Myocyte (in vitro differentiated cells): ENCODE data around the gene HNRNPUL2. TPM values are rescaled to one million over a fixed set of nuclear protein-coding genes. Genes with fewer than 3 reads are reported as not detected.
"Not testable (repeated sequence)": the region's sequence is repeated elsewhere in the genome, so short reads cannot be mapped to it uniquely, and the experiment has no call there.

Source experiments
- DNase-seq: peaks from one replicate; pipeline ENCODE4 v3.0.0-alpha.2; 2012; ENCODE audit warnings: low read depth
- total RNA-seq: library from RNA; depleted of rRNA; stranded (reverse); fragments of >200 nt; gene quantifications from 2 replicates; pipeline ENCODE4 v1.2.3, GENCODE V29; 2014

The HNRNPUL2 gene
- total RNA-seq, 1 donor from 2014 or later, result 8.6 TPM

DNA sequence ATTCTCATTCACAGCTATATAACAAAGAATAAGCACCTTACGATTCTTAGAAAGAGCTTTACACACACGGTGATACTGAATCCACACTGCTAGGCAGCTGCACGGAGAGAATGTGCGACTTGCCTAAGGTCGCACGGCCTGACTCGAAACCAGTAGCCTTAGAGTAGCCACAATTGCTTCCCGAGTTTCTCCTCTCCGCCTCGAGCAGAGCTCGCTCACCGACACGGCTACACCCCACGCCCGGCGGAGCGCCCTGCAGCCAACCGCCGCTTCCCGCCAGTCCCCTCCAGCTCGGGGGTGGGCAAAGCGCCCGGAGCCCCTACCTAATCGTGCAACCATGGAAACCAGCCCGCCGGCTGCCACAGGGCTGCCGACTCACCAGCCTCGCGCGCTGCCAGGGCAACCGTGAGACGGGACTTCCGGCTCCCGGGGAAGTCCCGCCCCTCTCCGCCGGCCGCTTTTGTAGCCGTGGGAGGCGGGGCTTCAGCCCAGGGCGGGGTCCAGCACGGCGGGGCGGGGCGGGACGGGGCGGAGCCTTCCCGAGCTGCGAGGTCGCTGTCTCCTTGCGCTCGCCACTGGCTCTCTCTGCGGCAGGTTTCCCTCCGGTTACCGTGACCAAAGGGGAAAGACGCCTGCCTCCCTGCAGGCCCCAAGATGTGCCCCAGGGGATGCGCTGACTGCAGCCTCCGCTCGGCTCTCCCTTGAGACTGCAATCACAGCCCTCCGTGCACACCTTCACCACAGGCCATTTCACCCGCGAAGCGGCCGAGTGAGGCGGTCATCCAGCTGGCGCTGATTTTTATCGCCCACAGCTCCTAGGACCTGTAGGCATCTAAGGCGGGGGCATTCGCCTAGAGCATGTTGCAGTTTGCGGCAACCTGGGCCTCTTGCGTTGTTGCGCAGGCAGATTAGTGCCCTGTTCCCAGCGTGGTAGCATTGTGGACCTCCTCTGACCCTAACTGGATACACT is 21.1 kb downstream of the HNRNPUL2 start:
- DNase-seq, result peak; percentile 95

GRCh38 chr11:62705413-62705812 is 21.8 kb downstream of the HNRNPUL2 start:
- DNase-seq, result no peak

- not testable (repeated sequence) for DNase-seq
Observed at GRCh38 chr11:62703921-62704320, 23.3 kb downstream of the HNRNPUL2 start.

- DNase-seq, result no peak
Observed at GRCh38 chr11:62702246-62702645, 25.0 kb downstream of the HNRNPUL2 start.

- peak; percentile 94 for DNase-seq
Observed at GRCh38 chr11:62694455-62695167, 32.6 kb downstream of the HNRNPUL2 start.

- DNase-seq, result not testable (repeated sequence)
Observed at GRCh38 chr11:62693624-62694023, 33.6 kb downstream of the HNRNPUL2 start.

- DNase-seq, result peak; percentile 100
Observed at GRCh38 chr11:62689421-62690183, 37.7 kb downstream of the HNRNPUL2 start, which contains the start of gene LRRN4CL. Gene LRRN4CL, minus strand, starts transcription at chr11:62689530. Its CDS starts 1,022 bp downstream, at chr11:62688508.

DNA sequence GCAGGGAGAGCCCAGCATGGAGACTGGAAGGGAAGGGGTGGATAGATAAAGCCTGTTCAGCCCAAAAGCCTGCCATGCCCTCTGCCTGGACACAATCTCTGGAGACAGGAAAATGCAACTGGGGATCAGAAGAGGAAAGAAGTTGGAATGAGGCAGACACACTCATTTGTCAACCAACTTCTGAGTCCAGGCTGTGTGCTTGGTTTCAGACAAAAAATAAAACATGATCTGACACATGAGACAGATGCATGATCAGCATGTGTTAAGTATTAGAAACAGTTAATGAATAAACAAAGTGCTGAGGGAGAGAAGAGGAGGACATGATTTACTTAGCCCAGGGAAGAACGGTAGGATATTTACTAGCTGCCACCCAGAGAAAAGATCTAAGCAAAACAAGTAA is 38.8 kb downstream of the HNRNPUL2 start:
- DNase-seq, result peak; percentile 43

GRCh38 chr11:62687508-62688396 is 39.5 kb downstream of the HNRNPUL2 start:
- no peak for DNase-seq

DNA sequence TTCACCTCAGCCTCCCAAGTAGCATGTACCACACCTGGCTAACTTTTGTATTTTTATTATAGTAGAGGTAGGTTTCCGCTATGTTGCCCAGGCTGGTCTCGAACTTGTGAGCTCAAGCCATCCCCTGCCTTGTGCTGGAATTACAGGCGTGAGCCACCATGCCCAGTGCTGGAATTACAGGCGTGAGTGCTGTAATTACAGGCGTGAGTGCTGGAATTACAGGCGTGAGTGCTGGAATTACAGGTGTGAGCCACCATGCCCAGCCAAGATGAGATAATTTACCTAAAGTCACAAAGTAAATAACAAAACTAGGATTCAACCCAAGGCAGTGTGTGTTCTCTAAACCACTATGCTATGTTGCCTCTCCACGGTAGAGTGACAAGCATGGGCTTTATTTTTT is 44.7 kb downstream of the HNRNPUL2 start:
- DNase-seq, result no peak

DNA sequence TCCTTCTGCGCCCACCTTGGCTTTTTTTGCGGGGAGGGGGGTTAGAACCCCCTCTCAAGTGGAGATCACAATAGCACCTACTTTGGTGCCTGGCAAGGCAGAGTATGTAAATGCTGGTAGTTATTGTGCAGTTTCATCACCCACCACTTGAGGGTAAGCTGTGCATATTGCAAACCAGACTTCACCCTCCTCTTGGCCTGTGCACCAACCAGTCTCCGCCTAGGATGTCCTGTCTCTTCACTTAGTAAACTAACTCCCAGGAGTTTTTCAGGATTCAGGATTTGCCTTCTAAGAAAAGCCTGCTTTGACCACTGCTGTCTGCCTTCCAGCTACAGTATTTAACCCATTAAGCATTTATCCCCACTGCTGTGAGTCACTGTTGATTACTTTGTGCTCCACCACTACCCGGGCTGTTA is 46.4 kb downstream of the HNRNPUL2 start:
- peak; percentile 82 for DNase-seq

GRCh38 chr11:62678770-62679696 is 48.2 kb downstream of the HNRNPUL2 start, which contains the start of gene UBXN1:
Gene UBXN1, minus strand, starts transcription at chr11:62679073. Its CDS starts 150 bp downstream, at chr11:62678923.
- peak; percentile 92 for DNase-seq

DNA sequence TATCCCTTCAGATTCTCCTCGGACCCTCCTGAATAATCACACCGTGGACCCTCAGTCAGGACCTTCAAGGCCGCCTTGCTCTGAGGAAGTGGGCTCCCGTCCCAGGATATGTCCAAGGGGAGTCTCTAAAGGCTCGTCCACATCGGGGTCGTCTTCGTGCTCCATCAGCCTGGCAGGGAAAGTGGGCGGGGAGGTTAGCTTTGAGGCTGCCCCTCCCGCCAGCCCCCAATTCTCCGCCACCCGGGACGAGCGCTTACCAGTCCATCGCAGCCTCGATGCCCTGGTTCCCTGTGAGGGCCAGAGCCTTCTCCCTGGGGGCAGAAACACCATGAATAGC is 48.9 kb downstream of the HNRNPUL2 start:
- DNase-seq, result no peak

GRCh38 chr11:62677714-62678113 is 49.5 kb downstream of the HNRNPUL2 start:
- no peak for DNase-seq

GRCh38 chr11:62677156-62677555 is 50.1 kb downstream of the HNRNPUL2 start:
- DNase-seq, result no peak

- no peak for DNase-seq
Observed at GRCh38 chr11:62676698-62677097, 50.6 kb downstream of the HNRNPUL2 start.

DNA sequence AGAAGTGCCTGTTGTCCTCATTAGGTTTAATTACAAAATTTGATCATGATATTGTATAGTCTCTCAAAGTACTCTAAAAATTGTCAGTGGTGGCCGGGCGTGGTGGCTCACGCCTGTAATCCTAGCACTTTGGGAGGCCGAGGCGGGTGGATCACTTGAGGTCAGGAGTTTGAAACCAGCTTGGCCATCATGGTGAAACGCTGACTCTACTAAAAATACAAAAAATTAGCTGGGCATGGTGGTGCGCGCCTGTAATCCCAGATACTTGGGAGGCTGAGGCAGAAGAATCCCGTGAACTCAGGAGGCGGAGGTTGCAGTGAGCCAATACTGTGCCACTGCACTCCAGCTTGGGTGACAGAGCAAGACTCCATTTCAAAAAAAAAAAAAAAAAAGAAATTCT is 51.8 kb downstream of the HNRNPUL2 start:
- not testable (repeated sequence) for DNase-seq

GRCh38 chr11:62673196-62673525 is 54.1 kb downstream of the HNRNPUL2 start:
- no peak for DNase-seq
